Measurements from ENCODE around the gene PLEKHG4. TPM values are rescaled to one million over a fixed set of nuclear protein-coding genes. Genes with fewer than 3 reads are reported as not detected.

PLEKHG4 gene
- total RNA-seq, 1 donor from 2014 or later: 9.8 TPM

- Histone ChIP-seq H3K36me3 (no peaks in the 10 kb centered on the region), H3K4me1 (peaks cover 15% of the 10 kb centered on the region), H3K27ac (no peak overlapping the region), H3K9me3 (no peaks in the 10 kb centered on the region), H3K4me3 (no peak overlapping the region), H3K27me3 (no peaks in the 10 kb centered on the region)
- intact Hi-C loops (cut with DNase I): no loop called here
- DNase-seq (ENCODE audit: extremely low spot score in 2 of 2): no peak
- TF ChIP-seq POLR2AphosphoS5 (IDR thresholded peaks at IDR 0.05; ENCODE audit: insufficient read depth in 1 of 2, low read depth in 1 of 2) (no peak), POLR2A (IDR thresholded peaks at IDR 0.05) (no peak), CTCF (IDR thresholded peaks at IDR 0.05) (no peak)
Measured at GRCh38 chr16:67305216-67306071, 26.1 kb downstream of the PLEKHG4 start.

GRCh38 chr16:67310561-67310960 is 31.2 kb downstream of the PLEKHG4 start:
- peak overlapping the region; percentile 73 for H3K27ac ChIP-seq
- intact Hi-C loops (cut with DNase I): no loop called here
- no peaks in the 10 kb centered on the region for H3K36me3 ChIP-seq
- H3K4me3 ChIP-seq: no peak overlapping the region
- no peak for DNase-seq (ENCODE audit: extremely low spot score in 2 of 2)
- H3K27me3 ChIP-seq: no peaks in the 10 kb centered on the region
- H3K4me1 ChIP-seq: no peaks in the 10 kb centered on the region
- TF ChIP-seq POLR2AphosphoS5 (IDR thresholded peaks at IDR 0.05; ENCODE audit: insufficient read depth in 1 of 2, low read depth in 1 of 2): no peak
- no peak for TF ChIP-seq CTCF (IDR thresholded peaks at IDR 0.05)
- no peak for TF ChIP-seq POLR2A (IDR thresholded peaks at IDR 0.05)
- H3K9me3 ChIP-seq: no peaks in the 10 kb centered on the region

- Histone ChIP-seq H3K27ac (peak overlapping the region; percentile 73), H3K9me3 (no peaks in the 10 kb centered on the region), H3K27me3 (no peaks in the 10 kb centered on the region), H3K4me3 (no peak overlapping the region), H3K36me3 (no peaks in the 10 kb centered on the region), H3K4me1 (no peaks in the 10 kb centered on the region)
- no peak for TF ChIP-seq CTCF (IDR thresholded peaks at IDR 0.05)
- peak in 1 of 2 donors; percentile 44 for TF ChIP-seq POLR2AphosphoS5 (IDR thresholded peaks at IDR 0.05; ENCODE audit: insufficient read depth in 1 of 2, low read depth in 1 of 2)
- intact Hi-C loops (cut with DNase I): no loop called here
- DNase-seq (ENCODE audit: extremely low spot score in 2 of 2): no peak
Measured at GRCh38 chr16:67311607-67312488, 32.5 kb downstream of the PLEKHG4 start.

GRCh38 chr16:67312719-67313118 is 33.4 kb downstream of the PLEKHG4 start:
- Histone ChIP-seq H3K27ac (peak overlapping the region; percentile 73), H3K36me3 (no peaks in the 10 kb centered on the region), H3K9me3 (no peaks in the 10 kb centered on the region), H3K4me1 (no peaks in the 10 kb centered on the region), H3K4me3 (no peak overlapping the region), H3K27me3 (no peaks in the 10 kb centered on the region)
- intact Hi-C loops (cut with DNase I): no loop called here
- no peak for TF ChIP-seq CTCF (IDR thresholded peaks at IDR 0.05)
- no peak for DNase-seq (ENCODE audit: extremely low spot score in 2 of 2)
